BE2C (cell line): Measurements from ENCODE around the gene TSPAN5.

Experiments used
- DNase-seq: peaks from one replicate; pipeline ENCODE4 v3.0.0-alpha.2; 2020
- H3K27me3 ChIP-seq: fragments of 250-450 bp; sonication (Bioruptor Pico); 2 replicates; pipeline ENCODE4 v1.5.1; 2020; ENCODE audit warnings: mild to moderate bottlenecking
- H3K36me3 ChIP-seq: fragments of 250-450 bp; sonication (Bioruptor Pico); 2 replicates; pipeline ENCODE4 v1.5.1; 2020; ENCODE audit warnings: mild to moderate bottlenecking
- H3K4me1 ChIP-seq: fragments of 250-450 bp; sonication (Bioruptor Pico); 2 replicates; pipeline ENCODE4 v1.5.1; 2020
- H3K4me3 ChIP-seq: 2 replicates; pipeline ENCODE4 v1.5.1; 2011; ENCODE audit warnings: low read depth, low read length
- H3K9me3 ChIP-seq: fragments of 250-450 bp; sonication (Bioruptor Pico); 2 replicates; pipeline ENCODE4 v1.5.1; 2020
- CTCF ChIP-seq: IDR thresholded peaks from 2 replicates; pipeline ENCODE4 v1.5.1; 2012; ENCODE audit warnings: mild to moderate bottlenecking, low read depth, low read length

Gene TSPAN5

GRCh38 chr4:98567611-98568010 lies 90.8 kb downstream of the TSPAN5 start:
- no peaks in the 10 kb centered on the region for H3K4me1 ChIP-seq
- no peak overlapping the region for H3K4me3 ChIP-seq
- no peaks in the 10 kb centered on the region for H3K9me3 ChIP-seq
- DNase-seq, result no peak
- TF ChIP-seq CTCF, result no peak
- H3K27me3 ChIP-seq, result no peaks in the 10 kb centered on the region
- H3K36me3 ChIP-seq, result no peaks in the 10 kb centered on the region

GRCh38 chr4:98566361-98567008 lies 91.9 kb downstream of the TSPAN5 start:
- DNase-seq, result no peak
- Histone ChIP-seq H3K4me3 (no peak overlapping the region), H3K4me1 (no peaks in the 10 kb centered on the region), H3K27me3 (no peaks in the 10 kb centered on the region), H3K36me3 (no peaks in the 10 kb centered on the region), H3K9me3 (no peaks in the 10 kb centered on the region)
- no peak for TF ChIP-seq CTCF

GRCh38 chr4:98565681-98566301 lies 92.6 kb downstream of the TSPAN5 start:
- no peaks in the 10 kb centered on the region for H3K4me1 ChIP-seq
- H3K27me3 ChIP-seq, result no peaks in the 10 kb centered on the region
- no peaks in the 10 kb centered on the region for H3K36me3 ChIP-seq
- no peak for TF ChIP-seq CTCF
- no peak for DNase-seq
- H3K4me3 ChIP-seq, result no peak overlapping the region
- H3K9me3 ChIP-seq, result no peaks in the 10 kb centered on the region

- Histone ChIP-seq H3K4me3 (no peak overlapping the region), H3K4me1 (no peaks in the 10 kb centered on the region), H3K9me3 (no peaks in the 10 kb centered on the region), H3K27me3 (no peaks in the 10 kb centered on the region), H3K36me3 (no peaks in the 10 kb centered on the region)
- no peak for TF ChIP-seq CTCF
- DNase-seq, result no peak
Measured at GRCh38 chr4:98564852-98565251, 93.6 kb downstream of the TSPAN5 start.

- no peak for TF ChIP-seq CTCF
- H3K36me3 ChIP-seq, result no peaks in the 10 kb centered on the region
- no peaks in the 10 kb centered on the region for H3K27me3 ChIP-seq
- no peak for DNase-seq
- no peak overlapping the region for H3K4me3 ChIP-seq
- H3K4me1 ChIP-seq, result no peaks in the 10 kb centered on the region
- no peaks in the 10 kb centered on the region for H3K9me3 ChIP-seq
Measured at GRCh38 chr4:98560321-98560720, 98.1 kb downstream of the TSPAN5 start.

- Histone ChIP-seq H3K4me1 (no peaks in the 10 kb centered on the region), H3K9me3 (no peaks in the 10 kb centered on the region), H3K36me3 (no peaks in the 10 kb centered on the region), H3K4me3 (no peak overlapping the region), H3K27me3 (no peaks in the 10 kb centered on the region)
- DNase-seq, result no peak
- no peak for TF ChIP-seq CTCF
Measured at GRCh38 chr4:98558471-98559169, 99.8 kb downstream of the TSPAN5 start.
